ENCODE measurements around the gene NFE2L1. TPM values are rescaled to one million over a fixed set of nuclear protein-coding genes. Genes with fewer than 3 reads are reported as not detected.

The NFE2L1 gene
- total and polyA plus RNA-seq, 2 experiments from 2014 or later, result 42.4 to 86.4 TPM

GRCh38 chr17:48021934-48022333 is 26.2 kb upstream of the NFE2L1 start:
- H3K9me2 ChIP-seq (replicated peaks; ENCODE audit: insufficient read depth), result no peaks in the 10 kb centered on the region
- no peak for TF ChIP-seq CTCF (IDR thresholded peaks at IDR 0.05; ENCODE audit: poor library complexity)
- no peak for TF ChIP-seq EZH2 (IDR thresholded peaks at IDR 0.05; ENCODE audit: borderline replicate concordance)
- no peak for TF ChIP-seq EZH2phosphoT487 (IDR thresholded peaks at IDR 0.05; ENCODE audit: low read depth, severe bottlenecking, unreplicated experiment)
- WGBS (ENCODE audit: low lambda C conversion rate, missing lambda C conversion rate), result 87% methylated on average over 5 of the region's 5 CpGs

GRCh38 chr17:48022901-48023300 is 25.3 kb upstream of the NFE2L1 start:
- Histone ChIP-seq H3K9me3 (ENCODE audit: low read depth) (no peaks in the 10 kb centered on the region), H3K36me3 (replicated peaks; ENCODE audit: insufficient read depth, low read depth) (no peaks in the 10 kb centered on the region), H3K27ac (no peak overlapping the region), H4K20me1 (ENCODE audit: insufficient read depth, poor library complexity, severe bottlenecking) (no peaks in the 10 kb centered on the region), H3K4me3 (no peak overlapping the region), H3K4me1 (ENCODE audit: insufficient read depth) (peaks cover 31% of the 10 kb centered on the region), H3K9me2 (replicated peaks; ENCODE audit: insufficient read depth) (no peaks in the 10 kb centered on the region), H3K79me2 (no peaks in the 10 kb centered on the region), H2AFZ (no peak overlapping the region), H3K27me3 (peaks cover 40% of the 10 kb centered on the region), H3K4me2 (peak overlapping the region; percentile 85)
- 42% methylated on average over 6 of the region's 6 CpGs for WGBS (ENCODE audit: low lambda C conversion rate, missing lambda C conversion rate)
- DNase-seq (ENCODE audit: low spot score), result no peak
- TF ChIP-seq CTCF (IDR thresholded peaks at IDR 0.05; ENCODE audit: poor library complexity), result no peak
- no peak for TF ChIP-seq EZH2 (IDR thresholded peaks at IDR 0.05; ENCODE audit: borderline replicate concordance)
- no peak for TF ChIP-seq EZH2phosphoT487 (IDR thresholded peaks at IDR 0.05; ENCODE audit: low read depth, severe bottlenecking, unreplicated experiment)

More at GRCh38 chr17:48021934-48022333, 26.2 kb upstream of the NFE2L1 start:
- no peak overlapping the region for H3K27ac ChIP-seq
- H3K27me3 ChIP-seq, result peaks cover 40% of the 10 kb centered on the region
- H3K36me3 ChIP-seq (replicated peaks; ENCODE audit: insufficient read depth, low read depth), result no peaks in the 10 kb centered on the region
- DNase-seq (ENCODE audit: low spot score), result no peak
- H3K9me3 ChIP-seq (ENCODE audit: low read depth), result no peaks in the 10 kb centered on the region
- H3K4me3 ChIP-seq, result no peak overlapping the region
- peaks cover 30% of the 10 kb centered on the region for H3K4me1 ChIP-seq (ENCODE audit: insufficient read depth)
- no peak overlapping the region for H2AFZ ChIP-seq
- H3K4me2 ChIP-seq, result no peak overlapping the region
- no peaks in the 10 kb centered on the region for H4K20me1 ChIP-seq (ENCODE audit: insufficient read depth, poor library complexity, severe bottlenecking)
- H3K79me2 ChIP-seq, result no peaks in the 10 kb centered on the region

- 2% methylated on average over 47 of the region's 54 CpGs for WGBS (ENCODE audit: low lambda C conversion rate, missing lambda C conversion rate)
- Histone ChIP-seq H3K36me3 (replicated peaks; ENCODE audit: insufficient read depth, low read depth) (no peaks in the 10 kb centered on the region), H3K9me2 (replicated peaks; ENCODE audit: insufficient read depth) (no peaks in the 10 kb centered on the region), H3K79me2 (no peaks in the 10 kb centered on the region), H3K27me3 (peaks cover 40% of the 10 kb centered on the region), H3K4me3 (peak overlapping the region; percentile 15), H4K20me1 (ENCODE audit: insufficient read depth, poor library complexity, severe bottlenecking) (no peaks in the 10 kb centered on the region), H3K27ac (no peak overlapping the region), H2AFZ (peak overlapping the region; percentile 44), H3K4me2 (peak overlapping the region; percentile 85), H3K4me1 (ENCODE audit: insufficient read depth) (peaks cover 31% of the 10 kb centered on the region), H3K9me3 (ENCODE audit: low read depth) (no peaks in the 10 kb centered on the region)
- DNase-seq (ENCODE audit: low spot score), result peak; percentile 83
- TF ChIP-seq CTCF (IDR thresholded peaks at IDR 0.05; ENCODE audit: poor library complexity), result peak; percentile 22
- TF ChIP-seq EZH2 (IDR thresholded peaks at IDR 0.05; ENCODE audit: borderline replicate concordance), result peak; percentile 77
- no peak for TF ChIP-seq EZH2phosphoT487 (IDR thresholded peaks at IDR 0.05; ENCODE audit: low read depth, severe bottlenecking, unreplicated experiment)
Measured at GRCh38 chr17:48023400-48024148, 24.6 kb upstream of the NFE2L1 start.

All from hepatocyte (in vitro differentiated cells).